Measurements from ENCODE around the gene TNFSF11. TPM values are rescaled to one million over a fixed set of nuclear protein-coding genes. Genes with fewer than 3 reads are reported as not detected.

TNFSF11 gene
- total and polyA plus RNA-seq, 2 experiments from 2014 or later, result 9.9 TPM

DNA sequence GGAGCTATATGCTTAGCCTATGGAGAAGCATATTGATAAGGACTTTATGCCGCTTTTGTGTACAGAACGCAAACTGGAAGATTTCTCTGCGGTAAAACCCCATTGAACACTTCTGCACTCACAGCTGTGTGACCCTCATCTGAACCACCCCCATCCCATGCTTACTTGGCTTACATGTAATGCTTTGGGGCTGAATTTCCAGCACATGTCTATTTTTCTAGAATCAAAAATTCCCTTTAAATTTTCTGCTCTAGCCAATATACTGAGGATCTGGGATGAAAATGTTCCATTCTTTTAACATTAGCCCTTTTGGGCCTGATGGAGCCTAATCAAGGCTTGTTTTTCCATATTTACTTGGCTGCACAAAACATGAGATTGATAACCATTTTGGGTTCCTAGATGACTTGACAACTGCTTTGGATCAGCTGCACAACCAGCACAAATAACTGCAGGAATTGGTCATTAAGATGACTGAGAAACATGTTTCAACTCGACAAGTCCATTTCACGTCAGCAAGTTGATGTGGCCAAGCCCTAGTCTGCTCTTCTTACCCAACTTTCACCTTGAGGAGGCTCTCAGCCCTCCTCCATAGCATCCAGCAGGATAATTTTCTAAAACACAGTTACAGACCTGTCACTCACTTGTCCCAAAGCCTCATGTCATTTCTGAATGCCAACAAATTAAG lies 52.4 kb downstream of the TNFSF11 start:
- no peak for ATAC-seq
- H3F3A ChIP-seq (replicated peaks; ENCODE audit: low read depth), result no peaks in the 10 kb centered on the region
- H3K36me3 Mint-ChIP-seq (ENCODE audit: low read depth), result no peaks in the 10 kb centered on the region; the same call in 2 of the 3 replicates

More for the DNA sequence above, 52.4 kb downstream of the TNFSF11 start:
- Histone ChIP-seq H2AFZ (no peak overlapping the region), H3K4me3 (no peak overlapping the region), H3K4me2 (no peak overlapping the region), H3K4me1 (ENCODE audit: insufficient read depth) (no peaks in the 10 kb centered on the region), H3K27ac (ENCODE audit: low read depth) (no peak overlapping the region), H3K9me2 (ENCODE audit: insufficient read depth) (peaks cover 24% of the 10 kb centered on the region), H4K20me1 (replicated peaks; ENCODE audit: insufficient read depth) (no peaks in the 10 kb centered on the region), H3K36me3 (ENCODE audit: insufficient read depth) (no peaks in the 10 kb centered on the region), H3K27me3 (ENCODE audit: insufficient read depth) (no peaks in the 10 kb centered on the region), H3K79me2 (replicated peaks; ENCODE audit: insufficient read depth) (no peaks in the 10 kb centered on the region)
- no peak overlapping the region for H3K27ac Mint-ChIP-seq
- no peaks in the 10 kb centered on the region for H3K27me3 Mint-ChIP-seq (ENCODE audit: insufficient read depth, low read depth, poor library complexity)
- H3K4me1 Mint-ChIP-seq, result no peaks in the 10 kb centered on the region
- DNase-seq (ENCODE audit: low spot score), result no peak
- no peaks in the 10 kb centered on the region for H3K9me3 Mint-ChIP-seq
- H3K4me3 Mint-ChIP-seq, result no peak overlapping the region
- TF ChIP-seq, protein P1, sequence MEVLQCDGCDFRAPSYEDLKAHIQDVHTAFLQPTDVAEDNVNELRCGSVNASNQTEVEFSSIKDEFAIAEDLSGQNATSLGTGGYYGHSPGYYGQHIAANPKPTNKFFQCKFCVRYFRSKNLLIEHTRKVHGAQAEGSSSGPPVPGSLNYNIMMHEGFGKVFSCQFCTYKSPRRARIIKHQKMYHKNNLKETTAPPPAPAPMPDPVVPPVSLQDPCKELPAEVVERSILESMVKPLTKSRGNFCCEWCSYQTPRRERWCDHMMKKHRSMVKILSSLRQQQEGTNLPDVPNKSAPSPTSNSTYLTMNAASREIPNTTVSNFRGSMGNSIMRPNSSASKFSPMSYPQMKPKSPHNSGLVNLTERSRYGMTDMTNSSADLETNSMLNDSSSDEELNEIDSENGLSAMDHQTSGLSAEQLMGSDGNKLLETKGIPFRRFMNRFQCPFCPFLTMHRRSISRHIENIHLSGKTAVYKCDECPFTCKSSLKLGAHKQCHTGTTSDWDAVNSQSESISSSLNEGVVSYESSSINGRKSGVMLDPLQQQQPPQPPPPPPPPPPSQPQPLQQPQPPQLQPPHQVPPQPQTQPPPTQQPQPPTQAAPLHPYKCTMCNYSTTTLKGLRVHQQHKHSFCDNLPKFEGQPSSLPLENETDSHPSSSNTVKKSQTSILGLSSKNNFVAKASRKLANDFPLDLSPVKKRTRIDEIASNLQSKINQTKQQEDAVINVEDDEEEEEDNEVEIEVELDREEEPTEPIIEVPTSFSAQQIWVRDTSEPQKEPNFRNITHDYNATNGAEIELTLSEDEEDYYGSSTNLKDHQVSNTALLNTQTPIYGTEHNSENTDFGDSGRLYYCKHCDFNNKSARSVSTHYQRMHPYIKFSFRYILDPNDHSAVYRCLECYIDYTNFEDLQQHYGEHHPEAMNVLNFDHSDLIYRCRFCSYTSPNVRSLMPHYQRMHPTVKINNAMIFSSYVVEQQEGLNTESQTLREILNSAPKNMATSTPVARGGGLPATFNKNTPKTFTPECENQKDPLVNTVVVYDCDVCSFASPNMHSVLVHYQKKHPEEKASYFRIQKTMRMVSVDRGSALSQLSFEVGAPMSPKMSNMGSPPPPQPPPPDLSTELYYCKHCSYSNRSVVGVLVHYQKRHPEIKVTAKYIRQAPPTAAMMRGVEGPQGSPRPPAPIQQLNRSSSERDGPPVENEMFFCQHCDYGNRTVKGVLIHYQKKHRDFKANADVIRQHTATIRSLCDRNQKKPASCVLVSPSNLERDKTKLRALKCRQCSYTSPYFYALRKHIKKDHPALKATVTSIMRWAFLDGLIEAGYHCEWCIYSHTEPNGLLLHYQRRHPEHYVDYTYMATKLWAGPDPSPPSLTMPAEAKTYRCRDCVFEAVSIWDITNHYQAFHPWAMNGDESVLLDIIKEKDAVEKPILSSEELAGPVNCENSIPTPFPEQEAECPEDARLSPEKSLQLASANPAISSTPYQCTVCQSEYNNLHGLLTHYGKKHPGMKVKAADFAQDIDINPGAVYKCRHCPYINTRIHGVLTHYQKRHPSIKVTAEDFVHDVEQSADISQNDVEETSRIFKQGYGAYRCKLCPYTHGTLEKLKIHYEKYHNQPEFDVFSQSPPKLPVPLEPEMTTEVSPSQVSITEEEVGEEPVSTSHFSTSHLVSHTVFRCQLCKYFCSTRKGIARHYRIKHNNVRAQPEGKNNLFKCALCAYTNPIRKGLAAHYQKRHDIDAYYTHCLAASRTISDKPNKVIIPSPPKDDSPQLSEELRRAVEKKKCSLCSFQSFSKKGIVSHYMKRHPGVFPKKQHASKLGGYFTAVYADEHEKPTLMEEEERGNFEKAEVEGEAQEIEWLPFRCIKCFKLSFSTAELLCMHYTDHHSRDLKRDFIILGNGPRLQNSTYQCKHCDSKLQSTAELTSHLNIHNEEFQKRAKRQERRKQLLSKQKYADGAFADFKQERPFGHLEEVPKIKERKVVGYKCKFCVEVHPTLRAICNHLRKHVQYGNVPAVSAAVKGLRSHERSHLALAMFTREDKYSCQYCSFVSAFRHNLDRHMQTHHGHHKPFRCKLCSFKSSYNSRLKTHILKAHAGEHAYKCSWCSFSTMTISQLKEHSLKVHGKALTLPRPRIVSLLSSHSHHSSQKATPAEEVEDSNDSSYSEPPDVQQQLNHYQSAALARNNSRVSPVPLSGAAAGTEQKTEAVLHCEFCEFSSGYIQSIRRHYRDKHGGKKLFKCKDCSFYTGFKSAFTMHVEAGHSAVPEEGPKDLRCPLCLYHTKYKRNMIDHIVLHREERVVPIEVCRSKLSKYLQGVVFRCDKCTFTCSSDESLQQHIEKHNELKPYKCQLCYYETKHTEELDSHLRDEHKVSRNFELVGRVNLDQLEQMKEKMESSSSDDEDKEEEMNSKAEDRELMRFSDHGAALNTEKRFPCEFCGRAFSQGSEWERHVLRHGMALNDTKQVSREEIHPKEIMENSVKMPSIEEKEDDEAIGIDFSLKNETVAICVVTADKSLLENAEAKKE (CRISPR knock-in tag; IDR thresholded peaks at IDR 0.05), result no peak
- TF ChIP-seq, protein P2, sequence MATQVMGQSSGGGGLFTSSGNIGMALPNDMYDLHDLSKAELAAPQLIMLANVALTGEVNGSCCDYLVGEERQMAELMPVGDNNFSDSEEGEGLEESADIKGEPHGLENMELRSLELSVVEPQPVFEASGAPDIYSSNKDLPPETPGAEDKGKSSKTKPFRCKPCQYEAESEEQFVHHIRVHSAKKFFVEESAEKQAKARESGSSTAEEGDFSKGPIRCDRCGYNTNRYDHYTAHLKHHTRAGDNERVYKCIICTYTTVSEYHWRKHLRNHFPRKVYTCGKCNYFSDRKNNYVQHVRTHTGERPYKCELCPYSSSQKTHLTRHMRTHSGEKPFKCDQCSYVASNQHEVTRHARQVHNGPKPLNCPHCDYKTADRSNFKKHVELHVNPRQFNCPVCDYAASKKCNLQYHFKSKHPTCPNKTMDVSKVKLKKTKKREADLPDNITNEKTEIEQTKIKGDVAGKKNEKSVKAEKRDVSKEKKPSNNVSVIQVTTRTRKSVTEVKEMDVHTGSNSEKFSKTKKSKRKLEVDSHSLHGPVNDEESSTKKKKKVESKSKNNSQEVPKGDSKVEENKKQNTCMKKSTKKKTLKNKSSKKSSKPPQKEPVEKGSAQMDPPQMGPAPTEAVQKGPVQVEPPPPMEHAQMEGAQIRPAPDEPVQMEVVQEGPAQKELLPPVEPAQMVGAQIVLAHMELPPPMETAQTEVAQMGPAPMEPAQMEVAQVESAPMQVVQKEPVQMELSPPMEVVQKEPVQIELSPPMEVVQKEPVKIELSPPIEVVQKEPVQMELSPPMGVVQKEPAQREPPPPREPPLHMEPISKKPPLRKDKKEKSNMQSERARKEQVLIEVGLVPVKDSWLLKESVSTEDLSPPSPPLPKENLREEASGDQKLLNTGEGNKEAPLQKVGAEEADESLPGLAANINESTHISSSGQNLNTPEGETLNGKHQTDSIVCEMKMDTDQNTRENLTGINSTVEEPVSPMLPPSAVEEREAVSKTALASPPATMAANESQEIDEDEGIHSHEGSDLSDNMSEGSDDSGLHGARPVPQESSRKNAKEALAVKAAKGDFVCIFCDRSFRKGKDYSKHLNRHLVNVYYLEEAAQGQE (IDR thresholded peaks at IDR 0.05; ENCODE audit: unreplicated experiment), result no peak
- no peak for TF ChIP-seq ZNF114 (CRISPR knock-in tag; IDR thresholded peaks at IDR 0.05)
- TF ChIP-seq JUNB (IDR thresholded peaks at IDR 0.05; ENCODE audit: unreplicated experiment), result no peak
- TF ChIP-seq CREB1 (CRISPR knock-in tag; IDR thresholded peaks at IDR 0.05; ENCODE audit: low read depth), result no peak
- TF ChIP-seq, protein P3, sequence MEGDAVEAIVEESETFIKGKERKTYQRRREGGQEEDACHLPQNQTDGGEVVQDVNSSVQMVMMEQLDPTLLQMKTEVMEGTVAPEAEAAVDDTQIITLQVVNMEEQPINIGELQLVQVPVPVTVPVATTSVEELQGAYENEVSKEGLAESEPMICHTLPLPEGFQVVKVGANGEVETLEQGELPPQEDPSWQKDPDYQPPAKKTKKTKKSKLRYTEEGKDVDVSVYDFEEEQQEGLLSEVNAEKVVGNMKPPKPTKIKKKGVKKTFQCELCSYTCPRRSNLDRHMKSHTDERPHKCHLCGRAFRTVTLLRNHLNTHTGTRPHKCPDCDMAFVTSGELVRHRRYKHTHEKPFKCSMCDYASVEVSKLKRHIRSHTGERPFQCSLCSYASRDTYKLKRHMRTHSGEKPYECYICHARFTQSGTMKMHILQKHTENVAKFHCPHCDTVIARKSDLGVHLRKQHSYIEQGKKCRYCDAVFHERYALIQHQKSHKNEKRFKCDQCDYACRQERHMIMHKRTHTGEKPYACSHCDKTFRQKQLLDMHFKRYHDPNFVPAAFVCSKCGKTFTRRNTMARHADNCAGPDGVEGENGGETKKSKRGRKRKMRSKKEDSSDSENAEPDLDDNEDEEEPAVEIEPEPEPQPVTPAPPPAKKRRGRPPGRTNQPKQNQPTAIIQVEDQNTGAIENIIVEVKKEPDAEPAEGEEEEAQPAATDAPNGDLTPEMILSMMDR (conservative IDR thresholded peaks at IDR 0.05; ENCODE audit: low read depth in 2 of 2), result no peak
- TF ChIP-seq ZNF331 (CRISPR knock-in tag; IDR thresholded peaks at IDR 0.05; ENCODE audit: low read depth), result no peak
- TF ChIP-seq POLR2AphosphoS5 (IDR thresholded peaks at IDR 0.05; ENCODE audit: low read depth), result no peak
- TF ChIP-seq STAT1 (IDR thresholded peaks at IDR 0.05; ENCODE audit: unreplicated experiment), result no peak
- no peak for TF ChIP-seq EZH2 (IDR thresholded peaks at IDR 0.05; ENCODE audit: low read depth, unreplicated experiment)
- TF ChIP-seq EZH2phosphoT487 (IDR thresholded peaks at IDR 0.05; ENCODE audit: unreplicated experiment), result no peak
- TF ChIP-seq, protein P4, sequence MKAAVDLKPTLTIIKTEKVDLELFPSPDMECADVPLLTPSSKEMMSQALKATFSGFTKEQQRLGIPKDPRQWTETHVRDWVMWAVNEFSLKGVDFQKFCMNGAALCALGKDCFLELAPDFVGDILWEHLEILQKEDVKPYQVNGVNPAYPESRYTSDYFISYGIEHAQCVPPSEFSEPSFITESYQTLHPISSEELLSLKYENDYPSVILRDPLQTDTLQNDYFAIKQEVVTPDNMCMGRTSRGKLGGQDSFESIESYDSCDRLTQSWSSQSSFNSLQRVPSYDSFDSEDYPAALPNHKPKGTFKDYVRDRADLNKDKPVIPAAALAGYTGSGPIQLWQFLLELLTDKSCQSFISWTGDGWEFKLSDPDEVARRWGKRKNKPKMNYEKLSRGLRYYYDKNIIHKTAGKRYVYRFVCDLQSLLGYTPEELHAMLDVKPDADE (IDR thresholded peaks at IDR 0.05), result no peak
- no peak for TF ChIP-seq NANOG (IDR thresholded peaks at IDR 0.05; ENCODE audit: borderline replicate concordance)
